Uterus (tissue), 2 donors: ENCODE data around the gene DUSP6.

Experiments used
- CTCF ChIP-seq, 4 experiments: fragments of 200-600 bp in 2 of 4; fragments of 450-650 bp in 2 of 4; sonication (generic) in 2 of 4; IDR thresholded peaks; one replicate each; pipeline ENCODE4 v1.5.1; 2016 to 2019; ENCODE audit warnings: antibody characterized with exemption in 4 of 4, mild to moderate bottlenecking in 2 of 4, moderate library complexity in 1 of 4
- POLR2A ChIP-seq, 2 donors: fragments of 450-650 bp; IDR thresholded peaks; one replicate each; pipeline ENCODE4 v1.6.1; 2016; ENCODE audit warnings: antibody characterized with exemption in 2 of 2, mild to moderate bottlenecking in 1 of 2, moderate library complexity in 1 of 2

- TF ChIP-seq POLR2A (IDR thresholded peaks at IDR 0.05) (no peak), CTCF (IDR thresholded peaks at IDR 0.05) (no peak)
These were observed 12.3 kb upstream of the DUSP6 start for GRCh38 chr12:89364631-89365030.
